K562 (cell line): ENCODE data around the gene NHLH1. TPM values are rescaled to one million over a fixed set of nuclear protein-coding genes. Genes with fewer than 3 reads are reported as not detected.
A peak's percentile ranks its signal among the peaks of the same experiment; 100 is the strongest.

ENCODE experiments used
- ATF3 ChIP-seq, 2 experiments: fragments of 450-650 bp in 1 of 2; sonication (generic) in 1 of 2; formaldehyde crosslinking in 1 of 2; IDR thresholded peaks in 1 of 2; conservative IDR thresholded peaks in 1 of 2; 2 replicates each; pipeline versions ENCODE4 v1.6.1 to v1.8.1; 2016 to 2023; ENCODE audit warnings: mild to moderate bottlenecking in 2 of 2, moderate library complexity in 2 of 2, inconsistent platforms in 1 of 2, missing genetic modification reagents in 1 of 2
- C11orf30 ChIP-seq: fragments of 450-650 bp; IDR thresholded peaks from 2 replicates; pipeline ENCODE4 v1.6.1; 2016; ENCODE audit warnings: low read depth, mild to moderate bottlenecking
- DIDO1 ChIP-seq: fragments of 450-650 bp; IDR thresholded peaks from 2 replicates; pipeline ENCODE4 v1.6.1; 2016; ENCODE audit warnings: low read depth, missing biosample characterization, missing genetic modification characterization
- MAFF ChIP-seq: IDR thresholded peaks from 2 replicates; pipeline ENCODE4 v1.6.1; 2012; ENCODE audit warnings: low read length, improper control_type of control experiment
- MAFG ChIP-seq: fragments of 450-650 bp; conservative IDR thresholded peaks from 2 replicates; pipeline ENCODE4 v1.6.1; 2016; ENCODE audit warnings: missing genetic modification characterization, missing compliant biosample characterization
- MAFK ChIP-seq: IDR thresholded peaks from 2 replicates; pipeline ENCODE4 v1.6.1; 2011; ENCODE audit warnings: low read length, improper control_type of control experiment
- MCM3 ChIP-seq: fragments of 450-650 bp; IDR thresholded peaks from 2 replicates; pipeline ENCODE4 v1.6.1; 2016
- MXD1 ChIP-seq: fragments of 250-450 bp; sonication (Bioruptor Pico); IDR thresholded peaks from 2 replicates; pipeline ENCODE4 v1.8.0; 2021; ENCODE audit warnings: borderline replicate concordance, mild to moderate bottlenecking, moderate library complexity; ENCODE audit not compliant: poor library complexity, severe bottlenecking
- RHOXF2B ChIP-seq: fragments of 250-450 bp; sonication (Bioruptor Pico); conservative IDR thresholded peaks from 2 replicates; pipeline ENCODE4 v1.5.1; 2021
- SMARCA4 ChIP-seq: fragments of 450-650 bp; IDR thresholded peaks from 2 replicates; pipeline ENCODE4 v1.6.1; 2016
- SRSF7 ChIP-seq: fragments of 200-400 bp; formaldehyde crosslinking; optimal IDR thresholded peaks from 2 replicates; pipeline ENCODE3; 2017; ENCODE audit warnings: mild to moderate bottlenecking, low read depth, low read length
- STAT6 ChIP-seq: sonication (generic); formaldehyde crosslinking; IDR thresholded peaks from 2 replicates; pipeline ENCODE4 v1.8.1; 2023; ENCODE audit warnings: mild to moderate bottlenecking, missing genetic modification reagents
- TRIM24 ChIP-seq, 2 experiments: fragments of 450-650 bp; IDR thresholded peaks; 2 replicates each; pipeline ENCODE4 v1.6.1; 2016
- ZNF165 ChIP-seq: fragments of 250-450 bp; sonication (Bioruptor Pico); IDR thresholded peaks from 2 replicates; pipeline ENCODE4 v1.4.0; 2020; ENCODE audit warnings: borderline replicate concordance
- ZNF316 ChIP-seq: fragments of 450-650 bp; IDR thresholded peaks from 2 replicates; pipeline ENCODE4 v1.6.1; 2016
- ZNF41 ChIP-seq: fragments of 250-450 bp; sonication (Bioruptor Pico); conservative IDR thresholded peaks from 2 replicates; pipeline ENCODE4 v1.4.0; 2020; ENCODE audit warnings: mild to moderate bottlenecking
- polyA plus RNA-seq, 8 experiments: library from polyadenylated mRNA; depleted of rRNA in 4 of 8; stranded (reverse) in 5 of 8; unstranded in 3 of 8; fragments of >200 nt; fragmentation: Nextera tagmentation in 2 of 8; fragmentation: Illumina TruSeq in 1 of 8; extraction: Ambion mirVana in 2 of 8; extraction: Trizol in 1 of 8; gene quantifications; 2 replicates each; pipeline versions ENCODE4 v1.2.1 to v1.2.3, GENCODE V29; 2011 to 2014; ENCODE audit warnings: inconsistent platforms in 1 of 8, missing spikeins in 1 of 8
- total RNA-seq, 7 experiments: library from RNA; depleted of rRNA in 6 of 7; stranded (reverse); fragments of >200 nt in 6 of 7; fragmentation: Illumina TruSeq in 2 of 7; extraction: Trizol in 2 of 7; gene quantifications; 2 replicates each; pipeline versions ENCODE4 v1.2.1 to v1.2.3, GENCODE V29; 2011 to 2021; ENCODE audit warnings: low replicate concordance in 1 of 7

The NHLH1 gene
- total and polyA plus RNA-seq, 9 of the 15 experiments (the other 6 are each of a cell fraction or from before 2014, with no cell fraction given), result 0.09 to 1.3 (median 0.35) TPM; not detected in 1

DNA sequence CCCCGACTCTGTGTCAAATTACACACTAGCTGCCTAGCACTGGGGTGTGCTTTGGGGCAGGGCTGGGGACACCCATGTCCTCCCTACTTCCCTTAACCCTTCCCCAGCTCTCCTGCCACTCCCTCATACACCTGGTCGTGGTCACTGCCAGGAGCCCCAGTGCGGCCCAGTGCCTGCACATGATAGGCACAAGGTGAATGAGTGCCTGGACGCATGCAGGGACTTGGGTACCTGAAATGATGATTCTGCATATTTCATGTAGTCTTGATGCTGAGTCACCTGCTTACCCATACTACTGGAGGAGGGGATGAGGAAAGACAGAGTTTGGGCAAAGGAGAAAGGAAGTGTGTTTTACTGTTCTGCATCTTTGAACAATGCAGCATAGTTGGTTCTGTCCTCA, 32.0 kb downstream of the NHLH1 start (continued):
- no peak for TF ChIP-seq STAT6
- peak; percentile 71 for TF ChIP-seq ATF3 (IDR thresholded peaks at IDR 0.05)
- no peak for TF ChIP-seq ATF3 (CRISPR knock-in tag; conservative IDR thresholded peaks at IDR 0.05)
- TF ChIP-seq TRIM24 (IDR thresholded peaks at IDR 0.05), result no peak
- TF ChIP-seq ZNF316, result peak; percentile 100
- TF ChIP-seq SRSF7, result no peak
- no peak for TF ChIP-seq DIDO1 (tag)
- TF ChIP-seq MAFK, result peak; percentile 93
- no peak for TF ChIP-seq RHOXF2B (CRISPR knock-in tag)
- no peak for TF ChIP-seq ZNF41 (CRISPR knock-in tag)
- TF ChIP-seq SMARCA4, result 0 out of 2 replicates have a peak, but pooled peaks have one; percentile 27
- TF ChIP-seq ZNF165 (CRISPR knock-in tag), result no peak
- no peak for TF ChIP-seq MXD1 (CRISPR knock-in tag)
- peak; percentile 98 for TF ChIP-seq MAFG (tag)
- TF ChIP-seq C11orf30, result peak; percentile 100
- peak; percentile 92 for TF ChIP-seq MAFF
- no peak for TF ChIP-seq MCM3
